ENCODE measurements around the gene MYLK.
"Not testable (repeated sequence)": the region's sequence is repeated elsewhere in the genome, so short reads cannot be mapped to it uniquely, and the experiment has no call there.

Gene MYLK

GRCh38 chr3:123740391-123740822 lies 143.7 kb downstream of the MYLK start:
- H3K36me3 ChIP-seq (ENCODE audit: control insufficient read depth in 1 of 2, insufficient read depth in 2 of 2, low read length in 2 of 2): no peaks in the 10 kb centered on the region
- no peaks in the 10 kb centered on the region for H3K4me1 ChIP-seq (ENCODE audit: control insufficient read depth in 1 of 2, insufficient read depth in 2 of 2, low read length in 2 of 2)
- H3K27ac ChIP-seq (ENCODE audit: low read length): no peak overlapping the region
- H3K27me3 ChIP-seq (ENCODE audit: low read depth, low read length): no peaks in the 10 kb centered on the region
- H3K9me3 ChIP-seq (ENCODE audit: control insufficient read depth in 1 of 2, low read length in 2 of 2): no peaks in the 10 kb centered on the region
- no peak overlapping the region for H3K4me3 ChIP-seq (ENCODE audit: low read depth in 1 of 2, low read length in 2 of 2)

GRCh38 chr3:123739754-123740153 lies 144.4 kb downstream of the MYLK start:
- H3K36me3 ChIP-seq (ENCODE audit: control insufficient read depth in 1 of 2, insufficient read depth in 2 of 2, low read length in 2 of 2): no peaks in the 10 kb centered on the region
- H3K27me3 ChIP-seq (ENCODE audit: low read depth, low read length): no peaks in the 10 kb centered on the region
- no peaks in the 10 kb centered on the region for H3K4me1 ChIP-seq (ENCODE audit: control insufficient read depth in 1 of 2, insufficient read depth in 2 of 2, low read length in 2 of 2)
- H3K9me3 ChIP-seq (ENCODE audit: control insufficient read depth in 1 of 2, low read length in 2 of 2): no peaks in the 10 kb centered on the region
- no peak overlapping the region for H3K4me3 ChIP-seq (ENCODE audit: low read depth in 1 of 2, low read length in 2 of 2)
- no peak overlapping the region for H3K27ac ChIP-seq (ENCODE audit: low read length)

- no peaks in the 10 kb centered on the region for H3K9me3 ChIP-seq (ENCODE audit: control insufficient read depth in 1 of 2, low read length in 2 of 2)
- H3K36me3 ChIP-seq (ENCODE audit: control insufficient read depth in 1 of 2, insufficient read depth in 2 of 2, low read length in 2 of 2): no peaks in the 10 kb centered on the region
- H3K4me1 ChIP-seq (ENCODE audit: control insufficient read depth in 1 of 2, insufficient read depth in 2 of 2, low read length in 2 of 2): no peaks in the 10 kb centered on the region
- no peak overlapping the region for H3K27ac ChIP-seq (ENCODE audit: low read length)
- no peaks in the 10 kb centered on the region for H3K27me3 ChIP-seq (ENCODE audit: low read depth, low read length)
- no peak overlapping the region for H3K4me3 ChIP-seq (ENCODE audit: low read depth in 1 of 2, low read length in 2 of 2)
Measured at GRCh38 chr3:123739106-123739505, 145.0 kb downstream of the MYLK start.

GRCh38 chr3:123738522-123738921 lies 145.6 kb downstream of the MYLK start:
- not testable (repeated sequence) for H3K36me3 ChIP-seq (ENCODE audit: control insufficient read depth in 1 of 2, insufficient read depth in 2 of 2, low read length in 2 of 2); H3K9me3 ChIP-seq (ENCODE audit: control insufficient read depth in 1 of 2, low read length in 2 of 2); H3K27me3 ChIP-seq (ENCODE audit: low read depth, low read length); H3K4me3 ChIP-seq (ENCODE audit: low read depth in 1 of 2, low read length in 2 of 2); H3K4me1 ChIP-seq (ENCODE audit: control insufficient read depth in 1 of 2, insufficient read depth in 2 of 2, low read length in 2 of 2); H3K27ac ChIP-seq (ENCODE audit: low read length)

GRCh38 chr3:123737168-123737567 lies 147.0 kb downstream of the MYLK start:
- H3K27me3 ChIP-seq (ENCODE audit: low read depth, low read length): no peaks in the 10 kb centered on the region
- no peak overlapping the region for H3K4me3 ChIP-seq (ENCODE audit: low read depth in 1 of 2, low read length in 2 of 2)
- H3K27ac ChIP-seq (ENCODE audit: low read length): no peak overlapping the region
- H3K36me3 ChIP-seq (ENCODE audit: control insufficient read depth in 1 of 2, insufficient read depth in 2 of 2, low read length in 2 of 2): no peaks in the 10 kb centered on the region
- no peaks in the 10 kb centered on the region for H3K9me3 ChIP-seq (ENCODE audit: control insufficient read depth in 1 of 2, low read length in 2 of 2)
- H3K4me1 ChIP-seq (ENCODE audit: control insufficient read depth in 1 of 2, insufficient read depth in 2 of 2, low read length in 2 of 2): no peaks in the 10 kb centered on the region

GRCh38 chr3:123735456-123735855 lies 148.7 kb downstream of the MYLK start:
- no peak overlapping the region for H3K4me3 ChIP-seq (ENCODE audit: low read depth in 1 of 2, low read length in 2 of 2)
- no peaks in the 10 kb centered on the region for H3K9me3 ChIP-seq (ENCODE audit: control insufficient read depth in 1 of 2, low read length in 2 of 2)
- H3K4me1 ChIP-seq (ENCODE audit: control insufficient read depth in 1 of 2, insufficient read depth in 2 of 2, low read length in 2 of 2): no peaks in the 10 kb centered on the region
- no peaks in the 10 kb centered on the region for H3K27me3 ChIP-seq (ENCODE audit: low read depth, low read length)
- no peak overlapping the region for H3K27ac ChIP-seq (ENCODE audit: low read length)
- H3K36me3 ChIP-seq (ENCODE audit: control insufficient read depth in 1 of 2, insufficient read depth in 2 of 2, low read length in 2 of 2): no peaks in the 10 kb centered on the region

- H3K27me3 ChIP-seq (ENCODE audit: low read depth, low read length): no peaks in the 10 kb centered on the region
- H3K4me1 ChIP-seq (ENCODE audit: control insufficient read depth in 1 of 2, insufficient read depth in 2 of 2, low read length in 2 of 2): no peaks in the 10 kb centered on the region
- H3K4me3 ChIP-seq (ENCODE audit: low read depth in 1 of 2, low read length in 2 of 2): no peak overlapping the region
- H3K27ac ChIP-seq (ENCODE audit: low read length): no peak overlapping the region
- no peaks in the 10 kb centered on the region for H3K9me3 ChIP-seq (ENCODE audit: control insufficient read depth in 1 of 2, low read length in 2 of 2)
- no peaks in the 10 kb centered on the region for H3K36me3 ChIP-seq (ENCODE audit: control insufficient read depth in 1 of 2, insufficient read depth in 2 of 2, low read length in 2 of 2)
Measured at GRCh38 chr3:123734527-123734902, 149.6 kb downstream of the MYLK start.

- Histone ChIP-seq H3K27ac (ENCODE audit: low read length) (no peak overlapping the region), H3K4me3 (ENCODE audit: low read depth in 1 of 2, low read length in 2 of 2) (no peak overlapping the region), H3K4me1 (ENCODE audit: control insufficient read depth in 1 of 2, insufficient read depth in 2 of 2, low read length in 2 of 2) (no peaks in the 10 kb centered on the region), H3K36me3 (ENCODE audit: control insufficient read depth in 1 of 2, insufficient read depth in 2 of 2, low read length in 2 of 2) (no peaks in the 10 kb centered on the region), H3K27me3 (ENCODE audit: low read depth, low read length) (no peaks in the 10 kb centered on the region), H3K9me3 (ENCODE audit: control insufficient read depth in 1 of 2, low read length in 2 of 2) (no peaks in the 10 kb centered on the region)
Measured at GRCh38 chr3:123733805-123734526, 150.2 kb downstream of the MYLK start.

GRCh38 chr3:123733341-123733740 lies 150.8 kb downstream of the MYLK start:
- no peak overlapping the region for H3K4me3 ChIP-seq (ENCODE audit: low read depth in 1 of 2, low read length in 2 of 2)
- no peaks in the 10 kb centered on the region for H3K36me3 ChIP-seq (ENCODE audit: control insufficient read depth in 1 of 2, insufficient read depth in 2 of 2, low read length in 2 of 2)
- no peak overlapping the region for H3K27ac ChIP-seq (ENCODE audit: low read length)
- no peaks in the 10 kb centered on the region for H3K9me3 ChIP-seq (ENCODE audit: control insufficient read depth in 1 of 2, low read length in 2 of 2)
- H3K27me3 ChIP-seq (ENCODE audit: low read depth, low read length): no peaks in the 10 kb centered on the region
- no peaks in the 10 kb centered on the region for H3K4me1 ChIP-seq (ENCODE audit: control insufficient read depth in 1 of 2, insufficient read depth in 2 of 2, low read length in 2 of 2)

GRCh38 chr3:123732447-123732846 lies 151.7 kb downstream of the MYLK start:
- no peaks in the 10 kb centered on the region for H3K4me1 ChIP-seq (ENCODE audit: control insufficient read depth in 1 of 2, insufficient read depth in 2 of 2, low read length in 2 of 2)
- H3K4me3 ChIP-seq (ENCODE audit: low read depth in 1 of 2, low read length in 2 of 2): no peak overlapping the region
- H3K9me3 ChIP-seq (ENCODE audit: control insufficient read depth in 1 of 2, low read length in 2 of 2): no peaks in the 10 kb centered on the region
- no peaks in the 10 kb centered on the region for H3K27me3 ChIP-seq (ENCODE audit: low read depth, low read length)
- H3K27ac ChIP-seq (ENCODE audit: low read length): no peak overlapping the region
- H3K36me3 ChIP-seq (ENCODE audit: control insufficient read depth in 1 of 2, insufficient read depth in 2 of 2, low read length in 2 of 2): no peaks in the 10 kb centered on the region

- no peaks in the 10 kb centered on the region for H3K4me1 ChIP-seq (ENCODE audit: control insufficient read depth in 1 of 2, insufficient read depth in 2 of 2, low read length in 2 of 2)
- no peak overlapping the region for H3K4me3 ChIP-seq (ENCODE audit: low read depth in 1 of 2, low read length in 2 of 2)
- H3K9me3 ChIP-seq (ENCODE audit: control insufficient read depth in 1 of 2, low read length in 2 of 2): no peaks in the 10 kb centered on the region
- H3K36me3 ChIP-seq (ENCODE audit: control insufficient read depth in 1 of 2, insufficient read depth in 2 of 2, low read length in 2 of 2): no peaks in the 10 kb centered on the region
- H3K27me3 ChIP-seq (ENCODE audit: low read depth, low read length): no peaks in the 10 kb centered on the region
- no peak overlapping the region for H3K27ac ChIP-seq (ENCODE audit: low read length)
Measured at GRCh38 chr3:123730829-123731228, 153.3 kb downstream of the MYLK start.

- Histone ChIP-seq H3K36me3 (ENCODE audit: control insufficient read depth in 1 of 2, insufficient read depth in 2 of 2, low read length in 2 of 2) (no peaks in the 10 kb centered on the region), H3K27ac (ENCODE audit: low read length) (no peak overlapping the region), H3K27me3 (ENCODE audit: low read depth, low read length) (no peaks in the 10 kb centered on the region), H3K9me3 (ENCODE audit: control insufficient read depth in 1 of 2, low read length in 2 of 2) (no peaks in the 10 kb centered on the region), H3K4me1 (ENCODE audit: control insufficient read depth in 1 of 2, insufficient read depth in 2 of 2, low read length in 2 of 2) (peaks cover 0 to 3% of the 10 kb centered on the region in 2 donors), H3K4me3 (ENCODE audit: low read depth in 1 of 2, low read length in 2 of 2) (no peak overlapping the region)
Measured at GRCh38 chr3:123728991-123729390, 155.1 kb downstream of the MYLK start.
